Measurements from ENCODE around the gene ST3GAL5.

ST3GAL5 gene

GRCh38 chr2:85852937-85853498 is 35.8 kb downstream of the ST3GAL5 start:
- no peaks in the 10 kb centered on the region for H3K4me1 ChIP-seq (ENCODE audit: insufficient read depth, insufficient read length)
- H3K9ac ChIP-seq (ENCODE audit: insufficient read length, low read depth), result no peak overlapping the region
- no peak for DNase-seq (ENCODE audit: low read depth, low spot score)
- H3K27me3 ChIP-seq (ENCODE audit: insufficient read depth, insufficient read length), result no peaks in the 10 kb centered on the region
- H3K4me3 ChIP-seq (ENCODE audit: insufficient read length, low read depth), result no peak overlapping the region
- TF ChIP-seq YY1 (IDR thresholded peaks at IDR 0.05; ENCODE audit: insufficient read depth, insufficient read length), result no peak
- no peak for TF ChIP-seq SUZ12 (IDR thresholded peaks at IDR 0.05; ENCODE audit: extremely low read depth, insufficient read depth, insufficient read length)
- TF ChIP-seq ZNF274 (IDR thresholded peaks at IDR 0.05; ENCODE audit: low read depth, low read length), result no peak
- H3K9me3 ChIP-seq (ENCODE audit: insufficient read depth, low read length), result no peaks in the 10 kb centered on the region
- H3K36me3 ChIP-seq (ENCODE audit: insufficient read depth, insufficient read length, low read length), result no peaks in the 10 kb centered on the region

- H3K27me3 ChIP-seq (ENCODE audit: insufficient read depth, insufficient read length), result no peaks in the 10 kb centered on the region
- H3K9ac ChIP-seq (ENCODE audit: insufficient read length, low read depth), result no peak overlapping the region
- TF ChIP-seq SUZ12 (IDR thresholded peaks at IDR 0.05; ENCODE audit: extremely low read depth, insufficient read depth, insufficient read length) (no peak), ZNF274 (IDR thresholded peaks at IDR 0.05; ENCODE audit: low read depth, low read length) (no peak), YY1 (IDR thresholded peaks at IDR 0.05; ENCODE audit: insufficient read depth, insufficient read length) (no peak)
- no peaks in the 10 kb centered on the region for H3K4me1 ChIP-seq (ENCODE audit: insufficient read depth, insufficient read length)
- H3K4me3 ChIP-seq (ENCODE audit: insufficient read length, low read depth), result no peak overlapping the region
- no peak for DNase-seq (ENCODE audit: low read depth, low spot score)
- no peaks in the 10 kb centered on the region for H3K36me3 ChIP-seq (ENCODE audit: insufficient read depth, insufficient read length, low read length)
- no peaks in the 10 kb centered on the region for H3K9me3 ChIP-seq (ENCODE audit: insufficient read depth, low read length)
These were observed 36.5 kb downstream of the ST3GAL5 start for GRCh38 chr2:85852152-85852840.

GRCh38 chr2:85851253-85852151 is 37.3 kb downstream of the ST3GAL5 start:
- no peak overlapping the region for H3K9ac ChIP-seq (ENCODE audit: insufficient read length, low read depth)

GRCh38 chr2:85850451-85850850 is 38.3 kb downstream of the ST3GAL5 start:
- TF ChIP-seq YY1 (IDR thresholded peaks at IDR 0.05; ENCODE audit: insufficient read depth, insufficient read length), result no peak
- H3K9me3 ChIP-seq (ENCODE audit: insufficient read depth, low read length), result no peaks in the 10 kb centered on the region
- no peaks in the 10 kb centered on the region for H3K36me3 ChIP-seq (ENCODE audit: insufficient read depth, insufficient read length, low read length)
- H3K9ac ChIP-seq (ENCODE audit: insufficient read length, low read depth), result no peak overlapping the region
- H3K4me3 ChIP-seq (ENCODE audit: insufficient read length, low read depth), result no peak overlapping the region
- no peaks in the 10 kb centered on the region for H3K4me1 ChIP-seq (ENCODE audit: insufficient read depth, insufficient read length)
- H3K27me3 ChIP-seq (ENCODE audit: insufficient read depth, insufficient read length), result no peaks in the 10 kb centered on the region
- DNase-seq (ENCODE audit: low read depth, low spot score), result no peak

More at GRCh38 chr2:85851253-85852151, 37.3 kb downstream of the ST3GAL5 start:
- no peak for DNase-seq (ENCODE audit: low read depth, low spot score)
- Histone ChIP-seq H3K4me1 (ENCODE audit: insufficient read depth, insufficient read length) (no peaks in the 10 kb centered on the region), H3K9me3 (ENCODE audit: insufficient read depth, low read length) (no peaks in the 10 kb centered on the region), H3K27me3 (ENCODE audit: insufficient read depth, insufficient read length) (no peaks in the 10 kb centered on the region), H3K36me3 (ENCODE audit: insufficient read depth, insufficient read length, low read length) (no peaks in the 10 kb centered on the region), H3K4me3 (ENCODE audit: insufficient read length, low read depth) (no peak overlapping the region)
- no peak for TF ChIP-seq SUZ12 (IDR thresholded peaks at IDR 0.05; ENCODE audit: extremely low read depth, insufficient read depth, insufficient read length)
- no peak for TF ChIP-seq YY1 (IDR thresholded peaks at IDR 0.05; ENCODE audit: insufficient read depth, insufficient read length)
- no peak for TF ChIP-seq ZNF274 (IDR thresholded peaks at IDR 0.05; ENCODE audit: low read depth, low read length)

- Histone ChIP-seq H3K9ac (ENCODE audit: insufficient read length, low read depth) (no peak overlapping the region), H3K36me3 (ENCODE audit: insufficient read depth, insufficient read length, low read length) (peaks cover 3% of the 10 kb centered on the region), H3K4me3 (ENCODE audit: insufficient read length, low read depth) (no peak overlapping the region), H3K9me3 (ENCODE audit: insufficient read depth, low read length) (peaks cover 6% of the 10 kb centered on the region; the same call in 1 of the 2 replicates), H3K27me3 (ENCODE audit: insufficient read depth, insufficient read length) (no peaks in the 10 kb centered on the region), H3K4me1 (ENCODE audit: insufficient read depth, insufficient read length) (no peaks in the 10 kb centered on the region)
- TF ChIP-seq ZNF274 (IDR thresholded peaks at IDR 0.05; ENCODE audit: low read depth, low read length) (no peak), YY1 (IDR thresholded peaks at IDR 0.05; ENCODE audit: insufficient read depth, insufficient read length) (no peak), SUZ12 (IDR thresholded peaks at IDR 0.05; ENCODE audit: extremely low read depth, insufficient read depth, insufficient read length) (no peak)
- no peak for DNase-seq (ENCODE audit: low read depth, low spot score)
These were observed 41.7 kb downstream of the ST3GAL5 start for GRCh38 chr2:85847051-85847588.

DNA sequence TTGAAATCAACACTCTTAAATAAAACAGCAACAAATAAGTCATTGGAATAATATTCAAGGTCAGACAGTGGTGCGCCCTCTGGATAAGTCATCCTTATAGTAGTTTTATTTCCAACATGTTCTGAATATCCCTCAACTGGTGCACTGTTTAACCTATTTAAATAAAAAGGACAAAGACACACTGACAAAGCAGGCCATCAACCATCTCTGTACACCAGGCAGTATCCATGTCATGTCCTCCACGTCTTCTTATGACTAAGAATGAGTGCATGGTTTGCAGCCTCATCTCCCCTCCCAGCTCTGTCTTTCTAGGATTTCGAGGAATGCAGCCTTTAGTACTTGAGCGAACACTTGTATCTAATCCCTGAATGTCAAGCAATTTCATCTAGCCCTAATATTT is 42.4 kb downstream of the ST3GAL5 start:
- no peaks in the 10 kb centered on the region for H3K4me1 ChIP-seq (ENCODE audit: insufficient read depth, insufficient read length)
- DNase-seq (ENCODE audit: low read depth, low spot score), result no peak
- peaks cover 6% of the 10 kb centered on the region; the same call in 1 of the 2 replicates for H3K9me3 ChIP-seq (ENCODE audit: insufficient read depth, low read length)
- no peak overlapping the region for H3K9ac ChIP-seq (ENCODE audit: insufficient read length, low read depth)
- no peak for TF ChIP-seq YY1 (IDR thresholded peaks at IDR 0.05; ENCODE audit: insufficient read depth, insufficient read length)
- TF ChIP-seq SUZ12 (IDR thresholded peaks at IDR 0.05; ENCODE audit: extremely low read depth, insufficient read depth, insufficient read length), result no peak
- TF ChIP-seq ZNF274 (IDR thresholded peaks at IDR 0.05; ENCODE audit: low read depth, low read length), result no peak
- H3K27me3 ChIP-seq (ENCODE audit: insufficient read depth, insufficient read length), result no peaks in the 10 kb centered on the region
- H3K4me3 ChIP-seq (ENCODE audit: insufficient read length, low read depth), result no peak overlapping the region
- H3K36me3 ChIP-seq (ENCODE audit: insufficient read depth, insufficient read length, low read length), result peaks cover 3% of the 10 kb centered on the region

DNA sequence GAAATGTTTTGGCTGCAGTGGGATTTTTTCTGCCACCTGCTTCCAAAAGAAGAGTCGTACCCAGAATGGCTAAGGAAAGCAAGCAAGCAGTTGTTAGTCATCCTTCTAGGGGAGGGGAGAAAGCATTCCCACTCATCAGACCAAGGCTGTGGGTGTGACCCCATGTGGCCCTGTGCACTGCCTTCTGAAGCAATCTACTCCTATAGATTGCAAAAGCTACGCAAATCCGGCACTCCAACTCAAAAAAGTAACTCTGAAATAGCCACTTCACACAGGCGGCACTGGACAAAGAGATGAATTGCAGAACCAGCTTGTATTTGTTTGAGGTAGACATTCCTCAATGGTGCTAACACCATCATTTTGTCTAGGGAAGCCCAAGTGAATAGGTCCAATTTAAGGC is 44.3 kb downstream of the ST3GAL5 start:
- Histone ChIP-seq H3K4me1 (ENCODE audit: insufficient read depth, insufficient read length) (no peaks in the 10 kb centered on the region), H3K9ac (ENCODE audit: insufficient read length, low read depth) (no peak overlapping the region), H3K27me3 (ENCODE audit: insufficient read depth, insufficient read length) (no peaks in the 10 kb centered on the region), H3K9me3 (ENCODE audit: insufficient read depth, low read length) (peaks cover 6% of the 10 kb centered on the region; the same call in 1 of the 2 replicates), H3K4me3 (ENCODE audit: insufficient read length, low read depth) (no peak overlapping the region), H3K36me3 (ENCODE audit: insufficient read depth, insufficient read length, low read length) (peaks cover 3% of the 10 kb centered on the region)
- DNase-seq (ENCODE audit: low read depth, low spot score), result no peak
- TF ChIP-seq YY1 (IDR thresholded peaks at IDR 0.05; ENCODE audit: insufficient read depth, insufficient read length) (no peak), ZNF274 (IDR thresholded peaks at IDR 0.05; ENCODE audit: low read depth, low read length) (no peak), SUZ12 (IDR thresholded peaks at IDR 0.05; ENCODE audit: extremely low read depth, insufficient read depth, insufficient read length) (no peak)
